Pancreas (tissue), 10 donors: ENCODE results near the gene JUN. TPM values are rescaled to one million over a fixed set of nuclear protein-coding genes. Genes with fewer than 3 reads are reported as not detected.

ENCODE experiments used
- ATAC-seq, 4 donors: fragments of 200-7000 bp; cut with Tn5 transposase; one replicate each; pipeline versions ENCODE4 v1.8.0 to v1.9.1; 2020; ENCODE audit warnings: mild to moderate bottlenecking in 4 of 4, moderate library complexity in 4 of 4
- DNase-seq, 6 donors: peaks; one replicate each; pipeline ENCODE4 v3.0.0-alpha.2; 2020
- FAIRE-seq: peaks from 2 replicates; lab custom pipeline; 2012; peaks lifted over from hg19 to GRCh38; lab: Jason Lieb, UNC
- H3K27ac ChIP-seq, 4 donors: fragments of 200-600 bp; sonication (generic); 1 replicate in 3 of 4; 2 replicates in 1 of 4; pipeline versions ENCODE4 v1.5.0 to v1.8.0; 2020
- H3K27me3 ChIP-seq, 4 donors: fragments of 200-600 bp; one replicate each; pipeline ENCODE4 v1.8.0; 2021
- H3K36me3 ChIP-seq, 3 donors: fragments of 200-600 bp; sonication (generic) in 1 of 3; one replicate each; pipeline versions ENCODE4 v1.5.0 to v1.8.0; 2020 to 2021
- H3K4me1 ChIP-seq, 3 donors: fragments of 200-600 bp; one replicate each; pipeline ENCODE4 v1.8.0; 2021
- H3K4me3 ChIP-seq, 4 donors: fragments of 200-600 bp; sonication (generic) in 2 of 4; one replicate each; pipeline versions ENCODE4 v1.5.0 to v1.8.0; 2020 to 2021
- H3K9me3 ChIP-seq, 4 donors: fragments of 200-600 bp; one replicate each; pipeline ENCODE4 v1.8.0; 2021
- WGBS, 2 donors: extraction: QIAGEN DNeasy Blood & Tissue Kit; methylation state at CpG; one replicate each; pipeline ENCODE4 v1.1.7; 2013; 5-methylcytosine and 5-hydroxymethylcytosine counted together
- intact Hi-C, 3 donors: fragments of 100-400 bp; cut with DNase I; formaldehyde crosslinking; loops; one replicate each; pipeline versions ENCODE4 v1.11.1 to v1.14.2; 2022
- polyA plus RNA-seq, 2 donors: library from polyadenylated mRNA; stranded (reverse); fragments of 200-250 nt; gene quantifications; one replicate each; pipeline ENCODE4 v1.2.3, GENCODE V29; 2013
- total RNA-seq, 6 donors: library from RNA; stranded (reverse); fragmentation: NEBNext Ultra II Directional in 4 of 6; extraction: Animal tissue kit (Norgen Biotek cat#: 25700) in 4 of 6; gene quantifications; one replicate each; pipeline versions ENCODE4 v1.2.1 to v1.2.4, GENCODE V29; 2021 to 2023
- TF ChIP-seq, protein P1 (sequence below), 4 donors: fragments of 200-600 bp; sonication (generic) in 3 of 4; IDR thresholded peaks; one replicate each; pipeline versions ENCODE4 v1.5.0 to v1.8.0; 2021; ENCODE audit warnings: antibody characterized with exemption in 4 of 4
- donor health status: healthy with polysubstance abuse.
- donor health status: DM: no; HTN: no; CAD: no; lungs with moderate emphysema.
- donor health status: DM: no; HTN: no; CAD: no.
- donor health status: control.
- donor health status: control.
- donor health status: Bipolar disorder and iron deficiency.
- donor health status: DM: yes; HTN: yes; CAD: no.
- donor health status: DM: no; HTN: no; CAD: no.
- donor health status: DM: no; HTN: no; CAD: no.
- donor health status: DM: yes; HTN: yes; CAD: no.

JUN gene
- total and polyA plus RNA-seq, 8 donors = 45.0 to 134 (median 86.2) TPM

DNA sequence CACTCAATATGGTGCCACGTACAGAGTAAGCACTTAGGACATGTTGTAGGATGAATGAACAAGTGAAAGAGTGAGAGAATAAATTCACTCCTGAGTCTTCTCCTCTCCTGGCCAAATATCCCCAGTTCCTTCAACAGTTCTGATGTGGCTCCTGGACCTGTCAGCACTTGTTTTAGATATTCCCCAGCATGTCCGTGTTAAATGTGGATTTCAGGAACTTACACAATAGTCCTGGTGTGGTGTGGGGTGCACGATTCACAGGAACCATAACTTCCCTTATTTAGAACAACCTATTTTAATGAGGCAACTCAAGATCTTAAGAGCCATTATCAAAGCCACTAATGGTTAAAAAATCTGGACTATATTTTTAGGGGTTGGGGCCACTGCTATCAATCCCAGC, 45.0 kb downstream of the JUN start:
- ATAC-seq (peak in 2 of 4 donors; percentile 27 to 53), FAIRE-seq (no peak), DNase-seq (no peak)
- Histone ChIP-seq H3K4me1 (no peaks in the 10 kb centered on the region), H3K27me3 (no peaks in the 10 kb centered on the region), H3K9me3 (no peaks in the 10 kb centered on the region), H3K36me3 (no peaks in the 10 kb centered on the region), H3K27ac (no peak overlapping the region), H3K4me3 (no peak overlapping the region)
- 62 to 80% methylated on average over 3 of the region's 3 CpGs for WGBS, 2 donors
- TF ChIP-seq, protein P1, sequence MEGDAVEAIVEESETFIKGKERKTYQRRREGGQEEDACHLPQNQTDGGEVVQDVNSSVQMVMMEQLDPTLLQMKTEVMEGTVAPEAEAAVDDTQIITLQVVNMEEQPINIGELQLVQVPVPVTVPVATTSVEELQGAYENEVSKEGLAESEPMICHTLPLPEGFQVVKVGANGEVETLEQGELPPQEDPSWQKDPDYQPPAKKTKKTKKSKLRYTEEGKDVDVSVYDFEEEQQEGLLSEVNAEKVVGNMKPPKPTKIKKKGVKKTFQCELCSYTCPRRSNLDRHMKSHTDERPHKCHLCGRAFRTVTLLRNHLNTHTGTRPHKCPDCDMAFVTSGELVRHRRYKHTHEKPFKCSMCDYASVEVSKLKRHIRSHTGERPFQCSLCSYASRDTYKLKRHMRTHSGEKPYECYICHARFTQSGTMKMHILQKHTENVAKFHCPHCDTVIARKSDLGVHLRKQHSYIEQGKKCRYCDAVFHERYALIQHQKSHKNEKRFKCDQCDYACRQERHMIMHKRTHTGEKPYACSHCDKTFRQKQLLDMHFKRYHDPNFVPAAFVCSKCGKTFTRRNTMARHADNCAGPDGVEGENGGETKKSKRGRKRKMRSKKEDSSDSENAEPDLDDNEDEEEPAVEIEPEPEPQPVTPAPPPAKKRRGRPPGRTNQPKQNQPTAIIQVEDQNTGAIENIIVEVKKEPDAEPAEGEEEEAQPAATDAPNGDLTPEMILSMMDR (IDR thresholded peaks at IDR 0.05) = no peak
- intact Hi-C loops = loop anchor here in 1 of 3 donors (10.0 kb wide), 1 partner anchor 966 kb away; no protein-coding TSS in a partner anchor

DNA sequence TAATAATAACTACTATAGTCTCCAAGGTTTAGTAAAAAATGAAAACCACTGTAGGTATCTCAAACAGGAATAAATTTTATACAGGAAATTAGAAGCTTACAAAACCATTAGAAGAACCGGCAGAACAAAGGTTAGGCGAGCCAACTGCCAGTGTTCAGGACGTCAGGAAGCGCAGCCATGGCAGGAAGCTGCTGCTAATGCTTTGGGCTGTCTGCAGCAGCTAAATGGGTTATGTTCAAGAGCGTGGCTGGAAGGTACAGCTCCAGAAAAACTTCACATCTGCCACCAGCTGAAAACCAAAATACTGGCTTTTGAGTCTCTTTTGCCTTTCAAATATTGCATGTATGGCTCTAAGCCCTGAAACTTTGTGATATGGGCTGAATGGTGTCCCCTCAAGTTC, 48.3 kb downstream of the JUN start:
- TF ChIP-seq, protein P1 (IDR thresholded peaks at IDR 0.05) = no peak
- intact Hi-C loops = loop anchor here in 1 of 3 donors (10.0 kb wide), 1 partner anchor 969 kb away; no protein-coding TSS in a partner anchor
- H3K4me3 ChIP-seq = no peak overlapping the region
- H3K27me3 ChIP-seq = no peaks in the 10 kb centered on the region
- WGBS, 2 donors = 87% methylated on average over 5 of the region's 5 CpGs
- H3K4me1 ChIP-seq = no peaks in the 10 kb centered on the region
- ATAC-seq (no peak), FAIRE-seq (no peak), DNase-seq (no peak)
- no peaks in the 10 kb centered on the region for H3K36me3 ChIP-seq
- peaks cover 0 to 3% (median 0%) of the 10 kb centered on the region in 4 donors for H3K9me3 ChIP-seq
- no peak overlapping the region for H3K27ac ChIP-seq

DNA sequence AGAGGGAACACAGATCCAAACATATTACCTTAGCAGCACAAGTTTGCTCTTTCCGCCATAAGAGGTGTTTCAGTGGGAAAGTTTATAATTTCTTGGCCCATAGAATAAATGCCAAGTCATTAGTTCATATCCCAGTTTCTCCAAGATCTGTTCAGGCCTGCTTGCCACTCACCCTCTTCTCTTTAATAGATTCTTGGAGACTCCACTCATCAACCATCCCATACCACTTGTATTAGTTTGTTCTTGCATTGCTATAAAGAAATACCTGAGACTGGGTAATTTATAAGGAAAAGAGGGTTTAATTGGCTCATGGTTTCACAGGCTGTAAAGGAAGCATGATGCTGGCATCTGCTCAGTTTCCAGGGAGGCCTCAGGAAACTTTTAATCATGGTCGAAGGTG, 49.2 kb downstream of the JUN start:
- intact Hi-C loops = loop anchor here in 1 of 3 donors (10.0 kb wide), 1 partner anchor 970 kb away; no protein-coding TSS in a partner anchor
- H3K27me3 ChIP-seq = no peaks in the 10 kb centered on the region
- TF ChIP-seq, protein P1 (IDR thresholded peaks at IDR 0.05) = no peak

DNA sequence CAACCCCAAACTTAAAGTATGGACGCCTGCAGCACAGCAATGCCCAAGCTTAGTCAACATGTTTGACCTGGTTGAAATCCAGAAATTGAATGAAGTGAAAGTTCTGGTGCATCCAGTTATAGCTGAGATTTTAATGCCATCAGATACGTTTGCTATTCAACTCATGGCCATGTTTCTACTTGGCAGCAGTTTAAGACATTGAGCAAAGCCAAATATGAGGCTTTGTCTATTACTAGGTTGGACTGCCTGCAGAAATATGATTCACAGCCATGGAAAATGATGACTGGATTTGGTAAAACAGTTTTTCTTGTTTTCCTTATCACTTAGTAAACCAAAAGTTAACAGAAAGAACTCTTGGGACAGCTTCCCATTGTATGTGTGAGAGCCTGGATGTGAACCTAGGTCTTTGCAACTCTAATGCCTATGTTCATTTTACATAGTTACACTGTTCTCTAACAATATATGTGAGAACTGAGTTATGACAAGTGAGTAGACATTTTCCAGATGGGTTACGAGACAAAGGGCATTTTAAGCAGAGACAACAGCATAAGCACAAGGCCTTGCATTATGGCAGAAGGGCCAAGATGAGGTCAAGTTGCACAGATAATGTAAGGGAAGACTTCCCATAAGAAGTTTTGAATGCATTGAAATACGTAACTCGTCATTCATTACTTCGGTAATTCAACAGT, 51.6 kb downstream of the JUN start:
- Histone ChIP-seq H3K4me3 (no peak overlapping the region), H3K27ac (no peak overlapping the region), H3K27me3 (no peaks in the 10 kb centered on the region), H3K4me1 (no peaks in the 10 kb centered on the region), H3K9me3 (peaks cover 0 to 3% (median 0%) of the 10 kb centered on the region in 4 donors), H3K36me3 (no peaks in the 10 kb centered on the region)
- 84% methylated on average over 6 of the region's 6 CpGs for WGBS, 2 donors
- DNase-seq (no peak), ATAC-seq (no peak), FAIRE-seq (no peak)
- intact Hi-C loops = loop anchor here in 1 of 3 donors (10.0 kb wide), 1 partner anchor 973 kb away; no protein-coding TSS in a partner anchor
- TF ChIP-seq, protein P1 (IDR thresholded peaks at IDR 0.05) = no peak

More for the DNA sequence above, 49.2 kb downstream of the JUN start:
- Histone ChIP-seq H3K4me3 (no peak overlapping the region), H3K36me3 (no peaks in the 10 kb centered on the region), H3K9me3 (peaks cover 0 to 3% (median 0%) of the 10 kb centered on the region in 4 donors), H3K27ac (no peak overlapping the region), H3K4me1 (no peaks in the 10 kb centered on the region)
- 88 to 96% methylated on average over 2 of the region's 2 CpGs for WGBS, 2 donors
- no peak for DNase-seq
- no peak for FAIRE-seq
- ATAC-seq = no peak

Other genes starting within 250 kb of the JUN start
- 10 to 100 TPM; 12.4 to 28.5 (median 14.8) TPM for gene OMA1, start 237.3 kb downstream of the JUN start, total RNA-seq
- 10 to 100 TPM in 1 of 2 donors, 1 to 10 TPM in 1; 8.9 to 14.7 TPM for gene OMA1, start 237.3 kb downstream of the JUN start, polyA plus RNA-seq
- 100 to 1,000 TPM in 2 of 6 donors, 10 to 100 TPM in 4; 33.6 to 170 (median 50.5) TPM for gene TACSTD2, start 206.8 kb downstream of the JUN start, total RNA-seq
- 100 to 1,000 TPM in 1 of 2 donors, 10 to 100 TPM in 1; 41.2 to 132 TPM for gene TACSTD2, start 206.8 kb downstream of the JUN start, polyA plus RNA-seq
- gene MYSM1, start 84.0 kb downstream of the JUN start, total RNA-seq = 10 to 100 TPM; 10.3 to 20.2 (median 16.2) TPM
- gene MYSM1, start 84.0 kb downstream of the JUN start, polyA plus RNA-seq = 10 to 100 TPM; 10.2 to 11.4 TPM